ENCODE measurements around the gene WASHC4. TPM values are rescaled to one million over a fixed set of nuclear protein-coding genes. Genes with fewer than 3 reads are reported as not detected.
A peak's percentile ranks its signal among the peaks of the same experiment; 100 is the strongest.

The WASHC4 gene
- total and polyA plus RNA-seq, 4 donors, result 28.9 to 136 (median 51.9) TPM

DNA sequence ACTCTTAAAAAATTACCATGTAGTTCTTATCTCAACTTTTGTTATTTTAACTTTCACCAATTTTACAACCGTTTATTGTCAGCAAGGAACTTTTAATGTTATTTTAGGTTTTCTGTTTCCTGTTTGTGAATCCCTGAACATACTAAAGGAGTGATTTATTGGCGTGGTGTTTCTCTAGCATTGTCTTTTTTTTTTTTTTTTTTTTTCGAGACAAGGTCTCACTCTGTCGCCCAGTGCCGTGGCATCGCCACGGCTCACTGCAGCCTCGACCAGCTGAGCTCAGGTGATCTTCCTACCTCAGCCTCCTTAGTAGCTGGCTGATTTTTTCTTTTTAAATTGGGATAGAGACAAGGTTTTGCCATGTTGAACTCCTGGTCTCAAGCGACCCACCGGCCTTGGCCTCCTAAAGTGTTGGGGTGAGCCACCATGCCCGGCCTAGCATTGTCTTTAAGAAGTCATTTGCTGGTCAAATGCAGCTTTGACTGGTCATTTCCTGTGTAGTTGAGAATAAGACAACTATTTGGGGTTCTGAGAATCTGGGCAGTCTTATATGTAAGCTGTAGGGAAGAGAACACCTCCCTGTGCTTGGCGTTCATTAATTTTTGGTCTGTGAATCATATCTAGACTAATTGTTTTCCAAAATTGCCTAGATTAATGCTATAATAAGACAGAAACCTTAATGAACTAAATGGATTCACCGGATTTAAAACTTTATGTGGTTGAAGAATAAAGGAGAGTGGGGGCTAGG is 2.1 kb downstream of the WASHC4 start:
- peak in 1 of 6 donors; percentile 7 for DNase-seq (ENCODE audit: low read depth in 4 of 6, low spot score in 6 of 6)
- Histone ChIP-seq H3K27ac (ENCODE audit: low read depth, low read length) (no peak overlapping the region), H3K4me3 (ENCODE audit: low read depth, low read length) (peak overlapping the region; percentile 9), H3K27me3 (ENCODE audit: control insufficient read depth, insufficient read depth, low read length) (no peaks in the 10 kb centered on the region), H3K36me3 (ENCODE audit: control insufficient read depth, insufficient read depth, low read length) (no peaks in the 10 kb centered on the region), H3K4me1 (ENCODE audit: control insufficient read depth, insufficient read depth, low read length) (peaks cover 9% of the 10 kb centered on the region), H3K9me3 (ENCODE audit: control insufficient read depth, insufficient read depth, low read length) (no peaks in the 10 kb centered on the region)
- WGBS (ENCODE audit: insufficient coverage), result 51% methylated on average over 3 of the region's 13 CpGs

DNA sequence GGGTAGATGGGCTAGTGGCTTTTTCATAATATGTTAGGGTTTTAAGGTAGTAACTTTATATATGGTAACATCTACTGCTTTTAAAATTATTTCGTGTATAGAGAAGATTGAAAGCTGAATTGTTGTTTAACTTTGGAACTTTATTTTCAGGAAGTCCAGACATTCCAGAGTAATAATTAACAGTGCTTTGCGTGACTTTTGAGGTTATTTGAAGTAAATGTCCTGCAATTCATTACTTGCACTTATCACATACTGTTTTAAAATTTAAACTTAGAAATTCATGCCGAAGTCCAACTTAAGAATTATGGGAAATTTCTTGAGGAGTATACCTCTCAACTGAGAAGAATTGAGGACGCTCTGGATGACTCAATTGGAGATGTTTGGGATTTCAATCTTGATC is 3.3 kb downstream of the WASHC4 start:
- Histone ChIP-seq H3K27ac (ENCODE audit: low read depth, low read length) (no peak overlapping the region), H3K4me3 (ENCODE audit: low read depth, low read length) (no peak overlapping the region), H3K27me3 (ENCODE audit: control insufficient read depth, insufficient read depth, low read length) (no peaks in the 10 kb centered on the region), H3K9me3 (ENCODE audit: control insufficient read depth, insufficient read depth, low read length) (no peaks in the 10 kb centered on the region), H3K36me3 (ENCODE audit: control insufficient read depth, insufficient read depth, low read length) (no peaks in the 10 kb centered on the region), H3K4me1 (ENCODE audit: control insufficient read depth, insufficient read depth, low read length) (peaks cover 9% of the 10 kb centered on the region)
- WGBS (ENCODE audit: insufficient coverage), result no CpG with 5 or more reads among the region's 4 CpGs
- DNase-seq (ENCODE audit: low read depth in 4 of 6, low spot score in 6 of 6), result no peak

GRCh38 chr12:105113094-105113493 is 5.6 kb downstream of the WASHC4 start:
- H3K27ac ChIP-seq (ENCODE audit: low read depth, low read length), result no peak overlapping the region
- peaks cover 9% of the 10 kb centered on the region for H3K4me1 ChIP-seq (ENCODE audit: control insufficient read depth, insufficient read depth, low read length)
- DNase-seq (ENCODE audit: low read depth in 4 of 6, low spot score in 6 of 6), result no peak
- no peaks in the 10 kb centered on the region for H3K9me3 ChIP-seq (ENCODE audit: control insufficient read depth, insufficient read depth, low read length)
- H3K36me3 ChIP-seq (ENCODE audit: control insufficient read depth, insufficient read depth, low read length), result no peaks in the 10 kb centered on the region
- WGBS (ENCODE audit: insufficient coverage), result no CpG with 5 or more reads among the region's 3 CpGs
- no peaks in the 10 kb centered on the region for H3K27me3 ChIP-seq (ENCODE audit: control insufficient read depth, insufficient read depth, low read length)
- no peak overlapping the region for H3K4me3 ChIP-seq (ENCODE audit: low read depth, low read length)

- Histone ChIP-seq H3K27me3 (ENCODE audit: control insufficient read depth, insufficient read depth, low read length) (no peaks in the 10 kb centered on the region), H3K27ac (ENCODE audit: low read depth, low read length) (no peak overlapping the region), H3K4me1 (ENCODE audit: control insufficient read depth, insufficient read depth, low read length) (no peaks in the 10 kb centered on the region), H3K36me3 (ENCODE audit: control insufficient read depth, insufficient read depth, low read length) (peaks cover 4% of the 10 kb centered on the region), H3K4me3 (ENCODE audit: low read depth, low read length) (no peak overlapping the region), H3K9me3 (ENCODE audit: control insufficient read depth, insufficient read depth, low read length) (no peaks in the 10 kb centered on the region)
- whole genome bisulfite sequencing (ENCODE audit: insufficient coverage), result no CpG with 5 or more reads among the region's 1 CpG
- DNase-seq (ENCODE audit: low read depth in 4 of 6, low spot score in 6 of 6), result no peak
Measured at GRCh38 chr12:105116969-105117368, 9.4 kb downstream of the WASHC4 start.

DNA sequence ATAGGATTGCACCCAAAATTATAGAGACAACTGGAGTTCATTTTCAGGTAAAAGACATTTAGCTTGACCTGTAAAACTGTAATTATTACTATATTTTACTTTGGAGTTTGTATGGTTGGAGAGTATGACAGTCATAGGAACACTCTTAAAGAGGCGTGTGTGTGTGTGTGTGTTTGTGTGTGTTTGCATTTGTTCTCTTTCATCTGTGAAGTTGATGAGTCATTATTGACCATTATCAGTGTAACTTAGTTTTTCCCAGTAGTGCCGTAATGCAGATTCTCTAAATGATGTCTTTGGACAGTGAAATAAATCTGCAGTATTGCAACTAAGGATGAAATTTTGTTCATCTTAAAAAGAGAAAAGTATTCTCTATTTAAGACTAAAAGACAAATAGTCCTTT is 13.0 kb downstream of the WASHC4 start:
- WGBS (ENCODE audit: insufficient coverage), result 100% methylated on average over 1 of the region's 2 CpGs

DNA sequence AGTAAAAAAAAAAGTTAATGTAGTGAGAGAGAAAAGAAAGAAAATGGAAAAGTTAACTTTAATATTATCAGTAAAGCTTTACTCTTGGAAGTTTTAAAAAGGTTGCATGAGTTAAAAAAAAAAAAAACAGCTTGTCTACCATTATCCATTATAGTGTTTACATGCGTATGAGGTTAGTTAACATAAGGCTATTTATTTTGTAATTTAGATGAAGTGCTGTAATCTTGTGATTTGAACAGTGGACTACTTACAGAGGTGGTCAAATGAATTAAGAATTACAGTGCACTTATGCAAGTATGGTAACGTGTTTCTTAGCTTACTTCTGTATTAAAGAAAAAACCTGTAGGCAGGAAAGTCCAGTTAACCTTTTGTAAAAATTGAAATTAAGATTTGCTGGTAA is 30.7 kb downstream of the WASHC4 start:
- peaks cover 4% of the 10 kb centered on the region for H3K36me3 ChIP-seq (ENCODE audit: control insufficient read depth, insufficient read depth, low read length)

More for the DNA sequence above, 13.0 kb downstream of the WASHC4 start:
- no peak for DNase-seq (ENCODE audit: low read depth in 4 of 6, low spot score in 6 of 6)
- Histone ChIP-seq H3K9me3 (ENCODE audit: control insufficient read depth, insufficient read depth, low read length) (no peaks in the 10 kb centered on the region), H3K36me3 (ENCODE audit: control insufficient read depth, insufficient read depth, low read length) (peaks cover 12% of the 10 kb centered on the region), H3K4me1 (ENCODE audit: control insufficient read depth, insufficient read depth, low read length) (no peaks in the 10 kb centered on the region), H3K4me3 (ENCODE audit: low read depth, low read length) (no peak overlapping the region), H3K27me3 (ENCODE audit: control insufficient read depth, insufficient read depth, low read length) (no peaks in the 10 kb centered on the region), H3K27ac (ENCODE audit: low read depth, low read length) (no peak overlapping the region)

GRCh38 chr12:105141320-105141922 is 33.9 kb downstream of the WASHC4 start:
- H3K36me3 ChIP-seq (ENCODE audit: control insufficient read depth, insufficient read depth, low read length), result peaks cover 4% of the 10 kb centered on the region

More for the DNA sequence above, 30.7 kb downstream of the WASHC4 start:
- DNase-seq (ENCODE audit: low read depth in 4 of 6, low spot score in 6 of 6), result no peak
- Histone ChIP-seq H3K27me3 (ENCODE audit: control insufficient read depth, insufficient read depth, low read length) (no peaks in the 10 kb centered on the region), H3K9me3 (ENCODE audit: control insufficient read depth, insufficient read depth, low read length) (no peaks in the 10 kb centered on the region), H3K27ac (ENCODE audit: low read depth, low read length) (no peak overlapping the region), H3K4me3 (ENCODE audit: low read depth, low read length) (no peak overlapping the region), H3K4me1 (ENCODE audit: control insufficient read depth, insufficient read depth, low read length) (no peaks in the 10 kb centered on the region)
- WGBS (ENCODE audit: insufficient coverage), result no CpG with 5 or more reads among the region's 2 CpGs

GRCh38 chr12:105142259-105142658 is 34.7 kb downstream of the WASHC4 start:
- no peaks in the 10 kb centered on the region for H3K4me1 ChIP-seq (ENCODE audit: control insufficient read depth, insufficient read depth, low read length)
- WGBS (ENCODE audit: insufficient coverage), result no CpG with 5 or more reads among the region's 3 CpGs
- no peaks in the 10 kb centered on the region for H3K27me3 ChIP-seq (ENCODE audit: control insufficient read depth, insufficient read depth, low read length)
- H3K4me3 ChIP-seq (ENCODE audit: low read depth, low read length), result no peak overlapping the region
- no peaks in the 10 kb centered on the region for H3K9me3 ChIP-seq (ENCODE audit: control insufficient read depth, insufficient read depth, low read length)
- H3K27ac ChIP-seq (ENCODE audit: low read depth, low read length), result no peak overlapping the region
- no peak for DNase-seq (ENCODE audit: low read depth in 4 of 6, low spot score in 6 of 6)
- peaks cover 6% of the 10 kb centered on the region for H3K36me3 ChIP-seq (ENCODE audit: control insufficient read depth, insufficient read depth, low read length)

More at GRCh38 chr12:105141320-105141922, 33.9 kb downstream of the WASHC4 start:
- Histone ChIP-seq H3K9me3 (ENCODE audit: control insufficient read depth, insufficient read depth, low read length) (no peaks in the 10 kb centered on the region), H3K27me3 (ENCODE audit: control insufficient read depth, insufficient read depth, low read length) (no peaks in the 10 kb centered on the region), H3K27ac (ENCODE audit: low read depth, low read length) (no peak overlapping the region), H3K4me1 (ENCODE audit: control insufficient read depth, insufficient read depth, low read length) (no peaks in the 10 kb centered on the region), H3K4me3 (ENCODE audit: low read depth, low read length) (no peak overlapping the region)
- DNase-seq (ENCODE audit: low read depth in 4 of 6, low spot score in 6 of 6), result no peak
- WGBS (ENCODE audit: insufficient coverage), result 93% methylated on average over 2 of the region's 6 CpGs

GRCh38 chr12:105156260-105156659 is 48.7 kb downstream of the WASHC4 start:
- no peak overlapping the region for H3K4me3 ChIP-seq (ENCODE audit: low read depth, low read length)
- WGBS (ENCODE audit: insufficient coverage), result no CpG with 5 or more reads among the region's 2 CpGs
- H3K4me1 ChIP-seq (ENCODE audit: control insufficient read depth, insufficient read depth, low read length), result no peaks in the 10 kb centered on the region
- H3K9me3 ChIP-seq (ENCODE audit: control insufficient read depth, insufficient read depth, low read length), result no peaks in the 10 kb centered on the region
- no peaks in the 10 kb centered on the region for H3K27me3 ChIP-seq (ENCODE audit: control insufficient read depth, insufficient read depth, low read length)
- peaks cover 11% of the 10 kb centered on the region for H3K36me3 ChIP-seq (ENCODE audit: control insufficient read depth, insufficient read depth, low read length)
- DNase-seq (ENCODE audit: low read depth in 4 of 6, low spot score in 6 of 6), result no peak
- no peak overlapping the region for H3K27ac ChIP-seq (ENCODE audit: low read depth, low read length)

DNA sequence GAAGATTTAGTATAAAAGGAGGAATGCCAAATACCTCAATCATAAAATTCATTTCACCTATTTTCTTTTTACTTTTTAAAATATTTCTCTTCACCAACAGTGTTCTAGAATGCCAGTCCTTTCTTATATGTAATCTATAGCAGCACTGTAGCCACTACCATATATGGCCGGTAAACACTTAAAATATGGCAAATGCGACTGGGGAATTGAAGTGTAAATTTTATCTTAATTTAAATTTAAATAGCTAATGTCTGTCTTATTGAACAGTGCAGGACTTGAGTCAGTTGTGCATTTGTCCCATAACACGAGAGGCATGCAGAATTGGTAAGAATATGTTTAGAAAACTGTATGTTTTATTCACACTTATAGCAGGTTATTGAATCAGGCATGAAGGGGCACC is 50.1 kb downstream of the WASHC4 start:
- no peaks in the 10 kb centered on the region for H3K9me3 ChIP-seq (ENCODE audit: control insufficient read depth, insufficient read depth, low read length)
- DNase-seq (ENCODE audit: low read depth in 4 of 6, low spot score in 6 of 6), result no peak
- peaks cover 11% of the 10 kb centered on the region for H3K36me3 ChIP-seq (ENCODE audit: control insufficient read depth, insufficient read depth, low read length)
- WGBS (ENCODE audit: insufficient coverage), result no CpG with 5 or more reads among the region's 3 CpGs
- H3K4me3 ChIP-seq (ENCODE audit: low read depth, low read length), result no peak overlapping the region
- H3K4me1 ChIP-seq (ENCODE audit: control insufficient read depth, insufficient read depth, low read length), result no peaks in the 10 kb centered on the region
- no peak overlapping the region for H3K27ac ChIP-seq (ENCODE audit: low read depth, low read length)
- H3K27me3 ChIP-seq (ENCODE audit: control insufficient read depth, insufficient read depth, low read length), result no peaks in the 10 kb centered on the region

Measured in spinal cord (tissue), 10 donors.